ENCODE results near the gene VWA8. TPM values are rescaled to one million over a fixed set of nuclear protein-coding genes. Genes with fewer than 3 reads are reported as not detected.

The VWA8 gene
- total and polyA plus RNA-seq, 2 of the 8 experiments (the other 6 are each of a cell fraction or from before 2014, with no cell fraction given): 5.9 to 19.6 TPM

DNA sequence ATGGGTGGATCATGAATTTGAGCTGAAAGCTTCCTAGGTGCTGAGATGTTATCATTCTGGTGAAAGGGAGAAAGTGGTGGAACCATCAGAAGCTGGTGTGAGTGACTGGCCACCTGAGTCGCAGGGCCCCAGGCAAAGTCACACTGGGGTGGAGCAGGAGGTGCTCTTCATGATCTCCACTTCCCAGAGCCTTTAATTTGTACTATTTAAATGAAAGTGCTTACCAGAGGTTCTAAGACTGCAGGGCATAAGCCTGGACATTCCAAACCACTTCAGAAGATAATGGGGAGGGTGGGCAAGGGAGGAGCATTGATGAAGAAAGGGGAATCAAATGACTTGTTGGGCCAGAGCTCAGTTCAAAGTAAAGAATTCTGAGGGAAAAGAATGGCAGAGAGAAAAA lies 347.4 kb downstream of the VWA8 start:
- H2AK5ac ChIP-seq (ENCODE audit: low read depth, low read length): no peak overlapping the region
- H3K9ac ChIP-seq (replicated peaks in 1 of 4; ENCODE audit: extremely low read depth in 1 of 4, low read depth in 3 of 4, low read length in 3 of 4): no peak overlapping the region
- no peak overlapping the region for H2BK12ac ChIP-seq (ENCODE audit: low read depth, low read length)
- H3K23ac ChIP-seq (ENCODE audit: insufficient read length): no peak overlapping the region
- no peak overlapping the region for H3K56ac ChIP-seq (replicated peaks; ENCODE audit: insufficient read length, low read depth, low read length)
- no peak overlapping the region for H2BK5ac ChIP-seq (ENCODE audit: low read depth, low read length)
- 86% methylated on average over 1 of the region's 1 CpG; no CpG with 5 or more reads in 1 of the 2 experiments for WGBS, 2 experiments (ENCODE audit: extremely low coverage in 1 of 2, insufficient coverage in 1 of 2, insufficient read length in 1 of 2, insufficient replicate concordance in 2 of 2, low coverage in 1 of 2, low lambda C conversion rate in 2 of 2, missing lambda C conversion rate in 1 of 2)
- CTCF ChIA-PET (ENCODE audit: partially characterized antibody): interaction anchor here (0.6 to 1.4 kb wide), 7 partner anchors 15 to 1823 kb away, joined by 3 to 5 read pairs (median 3); no protein-coding TSS in a partner anchor
- no peak overlapping the region for H3K4me2 ChIP-seq (ENCODE audit: insufficient read depth in 1 of 2, low read depth in 2 of 2, low read length in 2 of 2)
- no peaks in the 10 kb centered on the region for H3K79me1 ChIP-seq (ENCODE audit: low read depth, low read length)
- no peak overlapping the region for H3K14ac ChIP-seq (ENCODE audit: insufficient read length)
- no peak overlapping the region for H3K4me3 ChIP-seq (ENCODE audit: extremely low read depth in 1 of 4, insufficient read depth in 2 of 4, low read depth in 3 of 4, low read length in 4 of 4)
- FAIRE-seq (no peak), DNase-seq (ENCODE audit: low read depth in 1 of 2, low spot score in 2 of 2) (no peak)
- H3K27me3 ChIP-seq (replicated peaks in 1 of 4; ENCODE audit: control insufficient read depth in 3 of 4, extremely low read depth in 1 of 4, insufficient read depth in 3 of 4, low read length in 3 of 4): no peaks in the 10 kb centered on the region
- no peak overlapping the region for H2BK15ac ChIP-seq (ENCODE audit: low read length)
- no peak for TF ChIP-seq CHD1 (IDR thresholded peaks at IDR 0.05; ENCODE audit: low read depth, low read length)
- TF ChIP-seq CEBPB (IDR thresholded peaks at IDR 0.05; ENCODE audit: low read depth, low read length): no peak
- no peak for TF ChIP-seq NRF1 (IDR thresholded peaks at IDR 0.05; ENCODE audit: low read depth, low read length)
- no peak for TF ChIP-seq ATF3 (IDR thresholded peaks at IDR 0.05; ENCODE audit: insufficient read depth, low read depth, low read length)
- TF ChIP-seq E2F6 (IDR thresholded peaks at IDR 0.05): no peak
- no peak for TF ChIP-seq ASH2L (IDR thresholded peaks at IDR 0.05; ENCODE audit: low read length)
- no peaks in the 10 kb centered on the region for H3K23me2 ChIP-seq (ENCODE audit: low read depth, low read length)
- no peak overlapping the region for H2BK120ac ChIP-seq (replicated peaks; ENCODE audit: low read depth, low read length)
- H4K91ac ChIP-seq (replicated peaks; ENCODE audit: insufficient read length, low read length): no peak overlapping the region
- H3K79me2 ChIP-seq (ENCODE audit: control insufficient read depth in 1 of 2, insufficient read depth in 2 of 2, low read length in 2 of 2): no peaks in the 10 kb centered on the region
- POLR2A ChIA-PET (ENCODE audit: partially characterized antibody): no interaction called here
- H4K20me1 ChIP-seq (replicated peaks in 1 of 2; ENCODE audit: control insufficient read depth in 1 of 2, insufficient read depth in 2 of 2, low read length in 2 of 2): no peaks in the 10 kb centered on the region
- no peak overlapping the region for H4K5ac ChIP-seq (ENCODE audit: insufficient read length, low read depth, low read length)
- H2AFZ ChIP-seq (ENCODE audit: low read length): no peak overlapping the region
- H4K8ac ChIP-seq (ENCODE audit: extremely low read depth, insufficient read depth, low read length): no peak overlapping the region
- H3K4ac ChIP-seq (replicated peaks; ENCODE audit: insufficient read length, low read depth, low read length): no peak overlapping the region
- no peak overlapping the region for H3K18ac ChIP-seq (ENCODE audit: extremely low read depth, low read length)
- no peaks in the 10 kb centered on the region; a peak in 1 of 8 replicates for H3K36me3 ChIP-seq (ENCODE audit: control insufficient read depth in 2 of 4, insufficient read depth in 4 of 4, low read length in 3 of 4)
- H2BK20ac ChIP-seq (ENCODE audit: low read length): no peak overlapping the region
- H3K4me1 ChIP-seq (replicated peaks in 1 of 4; ENCODE audit: control insufficient read depth in 3 of 4, insufficient read depth in 4 of 4, low read length in 3 of 4): no peaks in the 10 kb centered on the region
- no peaks in the 10 kb centered on the region for H3K9me3 ChIP-seq (ENCODE audit: insufficient read depth in 2 of 2, low read depth in 1 of 2, low read length in 1 of 2)
- H3K27ac ChIP-seq (ENCODE audit: low read depth, low read length): no peak overlapping the region
